IMR-90 (cell line): ENCODE data around the gene MITD1.

Source experiments
- BHLHE40 ChIP-seq: fragments of 150-350 bp; IDR thresholded peaks from 2 replicates; pipeline ENCODE4 v1.6.1; 2016; ENCODE audit warnings: mild to moderate bottlenecking, low read depth, low read length
- CEBPB ChIP-seq: IDR thresholded peaks from 2 replicates; pipeline ENCODE4 v1.6.1; 2012; ENCODE audit warnings: low read depth, low read length, improper control_type of control experiment
- CHD1 ChIP-seq: IDR thresholded peaks from 2 replicates; pipeline ENCODE4 v1.6.1; 2012; ENCODE audit warnings: low read depth, low read length, improper control_type of control experiment
- FOS ChIP-seq: fragments of 150-350 bp; IDR thresholded peaks from 2 replicates; pipeline ENCODE4 v1.6.1; 2016; ENCODE audit warnings: low read depth, low read length
- MAZ ChIP-seq: IDR thresholded peaks from 2 replicates; pipeline ENCODE4 v1.6.1; 2012; ENCODE audit warnings: low read depth, mild to moderate bottlenecking, low read length, improper control_type of control experiment, moderate library complexity, borderline replicate concordance
- POLR2A ChIP-seq: IDR thresholded peaks from 2 replicates; pipeline ENCODE4 v1.6.1; 2012; ENCODE audit warnings: mild to moderate bottlenecking, low read depth, low read length
- RCOR1 ChIP-seq: IDR thresholded peaks from 2 replicates; pipeline ENCODE4 v1.6.1; 2012; ENCODE audit warnings: mild to moderate bottlenecking, low read length, improper control_type of control experiment; ENCODE audit not compliant: insufficient replicate concordance
- RFX5 ChIP-seq: IDR thresholded peaks from 2 replicates; pipeline ENCODE4 v1.8.0; 2012; ENCODE audit warnings: low read depth, mild to moderate bottlenecking, low read length, moderate library complexity
- SMC3 ChIP-seq: fragments of 150-350 bp; IDR thresholded peaks from 2 replicates; pipeline ENCODE4 v1.6.1; 2016; ENCODE audit warnings: low read depth, mild to moderate bottlenecking, antibody characterized with exemption, low read length, moderate library complexity
- TF ChIP-seq, protein P1 (sequence below): conservative IDR thresholded peaks from 2 replicates; pipeline ENCODE4 v1.5.1; 2012; ENCODE audit warnings: mild to moderate bottlenecking, low read depth, low read length, improper control_type of control experiment

DNA sequence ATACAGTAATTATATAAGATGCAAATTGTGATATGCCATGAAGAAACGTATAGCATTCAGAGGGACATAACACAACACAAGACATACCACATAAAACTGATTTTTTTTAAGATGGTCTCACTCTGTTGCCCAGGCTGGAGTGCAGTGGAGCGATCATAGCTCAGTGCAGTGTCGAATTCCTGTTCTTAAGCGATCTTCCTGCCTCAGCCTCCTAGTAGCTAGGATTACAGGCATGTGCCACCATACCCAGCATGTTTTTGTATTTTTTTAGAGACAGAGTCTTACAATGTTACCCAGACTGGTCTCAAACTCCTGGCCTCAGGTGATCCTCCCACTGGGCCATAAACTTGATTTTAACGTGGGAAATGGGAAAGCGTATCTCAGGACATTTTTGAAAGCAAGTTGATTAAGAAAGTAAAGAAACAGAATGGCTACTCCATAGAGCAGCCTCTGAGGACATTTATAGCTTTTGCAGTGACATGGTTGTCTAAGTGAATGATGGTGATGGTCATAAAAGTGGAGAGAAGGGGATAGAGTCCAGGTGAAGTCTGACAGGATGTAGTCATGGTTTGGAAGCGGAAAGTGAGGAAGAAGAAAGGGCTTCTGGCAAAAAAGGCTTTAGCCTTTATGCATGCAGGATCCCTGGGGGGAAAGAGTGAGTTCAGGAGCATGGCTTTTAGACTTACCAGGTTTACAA, 28.5 kb downstream of the MITD1 start:
- no peak for TF ChIP-seq SMC3
- TF ChIP-seq, protein P1, sequence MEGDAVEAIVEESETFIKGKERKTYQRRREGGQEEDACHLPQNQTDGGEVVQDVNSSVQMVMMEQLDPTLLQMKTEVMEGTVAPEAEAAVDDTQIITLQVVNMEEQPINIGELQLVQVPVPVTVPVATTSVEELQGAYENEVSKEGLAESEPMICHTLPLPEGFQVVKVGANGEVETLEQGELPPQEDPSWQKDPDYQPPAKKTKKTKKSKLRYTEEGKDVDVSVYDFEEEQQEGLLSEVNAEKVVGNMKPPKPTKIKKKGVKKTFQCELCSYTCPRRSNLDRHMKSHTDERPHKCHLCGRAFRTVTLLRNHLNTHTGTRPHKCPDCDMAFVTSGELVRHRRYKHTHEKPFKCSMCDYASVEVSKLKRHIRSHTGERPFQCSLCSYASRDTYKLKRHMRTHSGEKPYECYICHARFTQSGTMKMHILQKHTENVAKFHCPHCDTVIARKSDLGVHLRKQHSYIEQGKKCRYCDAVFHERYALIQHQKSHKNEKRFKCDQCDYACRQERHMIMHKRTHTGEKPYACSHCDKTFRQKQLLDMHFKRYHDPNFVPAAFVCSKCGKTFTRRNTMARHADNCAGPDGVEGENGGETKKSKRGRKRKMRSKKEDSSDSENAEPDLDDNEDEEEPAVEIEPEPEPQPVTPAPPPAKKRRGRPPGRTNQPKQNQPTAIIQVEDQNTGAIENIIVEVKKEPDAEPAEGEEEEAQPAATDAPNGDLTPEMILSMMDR, result no peak
- no peak for TF ChIP-seq POLR2A
- TF ChIP-seq RCOR1, result no peak
- no peak for TF ChIP-seq CEBPB
- no peak for TF ChIP-seq CHD1
- TF ChIP-seq MAZ, result no peak
- TF ChIP-seq FOS, result no peak
- no peak for TF ChIP-seq RFX5
- TF ChIP-seq BHLHE40, result no peak
